DND-41 (cell line): ENCODE data around the gene SMCO4.
"Not testable (repeated sequence)": the region's sequence is repeated elsewhere in the genome, so short reads cannot be mapped to it uniquely, and the experiment has no call there.

ENCODE experiments used
- ATAC-seq: fragments of 200-7000 bp; cut with Tn5 transposase; 3 replicates; pipeline ENCODE4 v1.9.1; 2021; ENCODE audit warnings: low read depth; ENCODE audit not compliant: insufficient read depth
- DNase-seq: peaks from one replicate; pipeline ENCODE4 v3.0.0-alpha.2; 2020
- H2AFZ ChIP-seq: 2 replicates; pipeline ENCODE4 v1.6.0; 2012; ENCODE audit warnings: low read depth, low read length
- H3K27ac ChIP-seq: 2 replicates; pipeline ENCODE4 v1.5.1; 2012; ENCODE audit warnings: low read length, inconsistent platforms
- H3K27me3 ChIP-seq: fragments of 200-600 bp; sonication (generic); 2 replicates; pipeline ENCODE4 v1.6.0; 2012; ENCODE audit warnings: low read length, mild to moderate bottlenecking, inconsistent platforms; ENCODE audit not compliant: insufficient read depth, poor library complexity
- H3K36me3 ChIP-seq: 2 replicates; pipeline ENCODE4 v1.5.1; 2012; ENCODE audit warnings: low read length, inconsistent platforms; ENCODE audit not compliant: insufficient read depth
- H3K4me1 ChIP-seq: 2 replicates; pipeline ENCODE4 v1.5.1; 2012; ENCODE audit warnings: mild to moderate bottlenecking, low read length; ENCODE audit not compliant: insufficient read depth
- H3K4me2 ChIP-seq: 2 replicates; pipeline ENCODE4 v1.6.0; 2012; ENCODE audit warnings: mild to moderate bottlenecking, moderate library complexity, low read length, inconsistent platforms; ENCODE audit not compliant: insufficient read depth
- H3K4me3 ChIP-seq, 2 experiments: fragments of 200-600 bp in 1 of 2; shearing (Covaris generic) in 1 of 2; 2 replicates each; pipeline ENCODE4 v1.5.1; 2012 to 2016; ENCODE audit warnings: inconsistent platforms in 2 of 2, low read length in 2 of 2, mild to moderate bottlenecking in 2 of 2, low read depth in 1 of 2, moderate library complexity in 1 of 2
- H3K79me2 ChIP-seq: 2 replicates; pipeline ENCODE4 v1.6.0; 2012; ENCODE audit warnings: low read length, inconsistent platforms; ENCODE audit not compliant: insufficient read depth
- H3K9ac ChIP-seq: 2 replicates; pipeline ENCODE4 v1.6.0; 2012; ENCODE audit warnings: low read depth, mild to moderate bottlenecking, inconsistent platforms, low read length, moderate library complexity
- H3K9me3 ChIP-seq: 2 replicates; pipeline ENCODE4 v1.5.1; 2012; ENCODE audit warnings: low read length, moderate library complexity, mild to moderate bottlenecking, inconsistent platforms; ENCODE audit not compliant: insufficient read depth, severe bottlenecking
- H4K20me1 ChIP-seq: 2 replicates; pipeline ENCODE4 v1.6.0; 2012; ENCODE audit warnings: low read length; ENCODE audit not compliant: insufficient read depth
- CTCF ChIP-seq: IDR thresholded peaks from 2 replicates; pipeline ENCODE4 v1.5.1; 2012; ENCODE audit warnings: borderline replicate concordance, low read length, moderate library complexity, mild to moderate bottlenecking; ENCODE audit not compliant: poor library complexity, severe bottlenecking; ENCODE audit errors: extremely low read depth
- EZH2 ChIP-seq: IDR thresholded peaks from 3 replicates; pipeline ENCODE4 v1.6.1; 2012; ENCODE audit warnings: borderline replicate concordance, low read depth, mild to moderate bottlenecking, moderate library complexity, low read length, inconsistent platforms; ENCODE audit not compliant: severe bottlenecking

Gene SMCO4

GRCh38 chr11:93587858-93588581 lies 44.8 kb upstream of the SMCO4 start:
- no peak for ATAC-seq
- H3K27ac ChIP-seq = no peak overlapping the region
- no peak overlapping the region for H3K4me3 ChIP-seq
- H2AFZ ChIP-seq = no peak overlapping the region
- no peaks in the 10 kb centered on the region for H3K79me2 ChIP-seq
- TF ChIP-seq CTCF = no peak
- TF ChIP-seq EZH2 = no peak
- no peaks in the 10 kb centered on the region for H3K9me3 ChIP-seq
- H3K36me3 ChIP-seq = no peaks in the 10 kb centered on the region
- H3K9ac ChIP-seq = no peak overlapping the region
- H3K4me2 ChIP-seq = no peak overlapping the region
- no peak for DNase-seq
- no peaks in the 10 kb centered on the region for H3K4me1 ChIP-seq
- H3K27me3 ChIP-seq = peaks cover 4% of the 10 kb centered on the region
- no peaks in the 10 kb centered on the region for H4K20me1 ChIP-seq

- not testable (repeated sequence) for H3K27ac ChIP-seq, ATAC-seq, H3K27me3 ChIP-seq
Observed at GRCh38 chr11:93587425-93587824, 44.2 kb upstream of the SMCO4 start.

GRCh38 chr11:93585758-93586157 lies 42.6 kb upstream of the SMCO4 start:
- no peak overlapping the region for H3K4me3 ChIP-seq
- H3K27ac ChIP-seq = no peak overlapping the region
- H2AFZ ChIP-seq = no peak overlapping the region
- no peaks in the 10 kb centered on the region for H3K4me1 ChIP-seq
- no peak overlapping the region for H3K9ac ChIP-seq
- H3K79me2 ChIP-seq = no peaks in the 10 kb centered on the region
- H4K20me1 ChIP-seq = no peaks in the 10 kb centered on the region
- H3K9me3 ChIP-seq = no peaks in the 10 kb centered on the region
- no peak overlapping the region for H3K4me2 ChIP-seq
- H3K36me3 ChIP-seq = no peaks in the 10 kb centered on the region
- ATAC-seq = no peak
- DNase-seq = no peak
- no peak for TF ChIP-seq EZH2
- TF ChIP-seq CTCF = no peak
- peaks cover 4% of the 10 kb centered on the region for H3K27me3 ChIP-seq

More at GRCh38 chr11:93587425-93587824, 44.2 kb upstream of the SMCO4 start:
- H2AFZ ChIP-seq, H3K79me2 ChIP-seq, H3K9me3 ChIP-seq, H4K20me1 ChIP-seq, H3K4me3 ChIP-seq, DNase-seq, H3K36me3 ChIP-seq, H3K4me1 ChIP-seq, H3K9ac ChIP-seq, H3K4me2 ChIP-seq: not testable (repeated sequence)

- H3K27ac ChIP-seq = no peak overlapping the region
- H3K9me3 ChIP-seq = no peaks in the 10 kb centered on the region
- H3K4me2 ChIP-seq = no peak overlapping the region
- no peaks in the 10 kb centered on the region for H3K4me1 ChIP-seq
- H2AFZ ChIP-seq = no peak overlapping the region
- no peaks in the 10 kb centered on the region for H3K36me3 ChIP-seq
- H4K20me1 ChIP-seq = no peaks in the 10 kb centered on the region
- no peak overlapping the region for H3K9ac ChIP-seq
- DNase-seq = no peak
- peaks cover 4% of the 10 kb centered on the region for H3K27me3 ChIP-seq
- H3K79me2 ChIP-seq = no peaks in the 10 kb centered on the region
- no peak for TF ChIP-seq EZH2
- TF ChIP-seq CTCF = no peak
- ATAC-seq = no peak
- H3K4me3 ChIP-seq = no peak overlapping the region
Observed at GRCh38 chr11:93583490-93583889, 40.3 kb upstream of the SMCO4 start.
